ENCODE measurements around the gene FSHB. TPM values are rescaled to one million over a fixed set of nuclear protein-coding genes. Genes with fewer than 3 reads are reported as not detected.
"Not testable (repeated sequence)": the region's sequence is repeated elsewhere in the genome, so short reads cannot be mapped to it uniquely, and the experiment has no call there.

FSHB gene
- total RNA-seq = not detected
- long read RNA-seq, donor 1 = 0 reads
- long read RNA-seq, donor 2 = 0 reads

DNA sequence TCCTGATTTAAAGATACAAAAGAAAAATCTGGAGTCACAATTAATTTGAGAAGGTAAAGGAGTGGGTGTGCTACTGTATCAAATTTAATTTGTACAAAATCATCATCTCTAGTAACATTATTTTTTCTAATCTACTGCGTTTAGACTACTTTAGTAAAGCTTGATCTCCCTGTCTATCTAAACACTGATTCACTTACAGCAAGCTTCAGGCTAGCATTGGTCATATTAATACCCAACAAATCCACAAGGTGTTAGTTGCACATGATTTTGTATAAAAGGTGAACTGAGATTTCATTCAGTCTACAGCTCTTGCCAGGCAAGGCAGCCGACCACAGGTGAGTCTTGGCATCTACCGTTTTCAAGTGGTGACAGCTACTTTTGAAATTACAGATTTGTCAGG, at the start of gene FSHB:
Gene FSHB, plus strand, starts transcription at position 301 of the 400 bp plus-strand sequence. CDS start 889 bp downstream, outside the sequence.
- Histone ChIP-seq H3K36me3 (ENCODE audit: low read depth) (no peaks in the 10 kb centered on the region), H3K4me1 (ENCODE audit: low read depth) (no peaks in the 10 kb centered on the region), H3K9me3 (peaks cover 5% of the 10 kb centered on the region), H3K4me3 (no peak within 1 kb of the TSS)
- intact Hi-C loops (cut with DNase I, micrococcal nuclease) = no loop called here
- ATAC-seq (no peak), DNase-seq (no peak)
- no peak for TF ChIP-seq CTCF (IDR thresholded peaks at IDR 0.05)

- intact Hi-C loops (cut with DNase I, micrococcal nuclease) = no loop called here
- Histone ChIP-seq H3K4me1 (ENCODE audit: low read depth) (no peaks in the 10 kb centered on the region), H3K4me3 (no peak overlapping the region), H3K9me3 (no peaks in the 10 kb centered on the region), H3K36me3 (ENCODE audit: low read depth) (no peaks in the 10 kb centered on the region)
- no peak for TF ChIP-seq CTCF (IDR thresholded peaks at IDR 0.05)
- no peak for ATAC-seq
- no peak for DNase-seq
These were observed 44.1 kb upstream of the FSHB start for GRCh38 chr11:30186748-30187147.

- H3K9me3 ChIP-seq = no peaks in the 10 kb centered on the region
- H3K4me3 ChIP-seq = no peak overlapping the region
- ATAC-seq (no peak), DNase-seq (no peak)
- no peaks in the 10 kb centered on the region for H3K4me1 ChIP-seq (ENCODE audit: low read depth)
- no peaks in the 10 kb centered on the region for H3K36me3 ChIP-seq (ENCODE audit: low read depth)
- intact Hi-C loops (cut with DNase I, micrococcal nuclease) = no loop called here
- no peak for TF ChIP-seq CTCF (IDR thresholded peaks at IDR 0.05)
These were observed 38.2 kb upstream of the FSHB start for GRCh38 chr11:30192620-30193019.

GRCh38 chr11:30196400-30197206, 34.2 kb upstream of the FSHB start:
- intact Hi-C loops (cut with DNase I, micrococcal nuclease) = no loop called here
- H3K36me3 ChIP-seq (ENCODE audit: low read depth) = no peaks in the 10 kb centered on the region
- peak; percentile 33 for TF ChIP-seq CTCF (IDR thresholded peaks at IDR 0.05)
- H3K4me3 ChIP-seq = no peak overlapping the region
- peak in 2 of 3 donors; percentile 61 to 75 for DNase-seq
- ATAC-seq = peak; percentile 74
- H3K4me1 ChIP-seq (ENCODE audit: low read depth) = no peaks in the 10 kb centered on the region
- no peaks in the 10 kb centered on the region for H3K9me3 ChIP-seq

- no peaks in the 10 kb centered on the region for H3K4me1 ChIP-seq (ENCODE audit: low read depth)
- no peaks in the 10 kb centered on the region for H3K36me3 ChIP-seq (ENCODE audit: low read depth)
- DNase-seq (no peak), ATAC-seq (no peak)
- no peak overlapping the region for H3K4me3 ChIP-seq
- no peaks in the 10 kb centered on the region for H3K9me3 ChIP-seq
- intact Hi-C loops (cut with DNase I, micrococcal nuclease) = no loop called here
- no peak for TF ChIP-seq CTCF (IDR thresholded peaks at IDR 0.05)
These were observed 32.9 kb upstream of the FSHB start for GRCh38 chr11:30197869-30198268.

- ATAC-seq; H3K4me3 ChIP-seq; intact Hi-C loops (cut with DNase I, micrococcal nuclease): not testable (repeated sequence)
These were observed 27.8 kb upstream of the FSHB start for GRCh38 chr11:30202989-30203388.

More at GRCh38 chr11:30202989-30203388, 27.8 kb upstream of the FSHB start:
- not testable (repeated sequence) for H3K9me3 ChIP-seq; H3K4me1 ChIP-seq (ENCODE audit: low read depth); H3K36me3 ChIP-seq (ENCODE audit: low read depth); DNase-seq
